SHP77 treated with DMSO at 0.1 percent for 48 hours (cell line): ENCODE measurements around the gene MAGI2.

Experiments
- DNase-seq: peaks from one replicate; lab custom pipeline; 2025; lab: John Stamatoyannopoulos, UW

Gene MAGI2

DNA sequence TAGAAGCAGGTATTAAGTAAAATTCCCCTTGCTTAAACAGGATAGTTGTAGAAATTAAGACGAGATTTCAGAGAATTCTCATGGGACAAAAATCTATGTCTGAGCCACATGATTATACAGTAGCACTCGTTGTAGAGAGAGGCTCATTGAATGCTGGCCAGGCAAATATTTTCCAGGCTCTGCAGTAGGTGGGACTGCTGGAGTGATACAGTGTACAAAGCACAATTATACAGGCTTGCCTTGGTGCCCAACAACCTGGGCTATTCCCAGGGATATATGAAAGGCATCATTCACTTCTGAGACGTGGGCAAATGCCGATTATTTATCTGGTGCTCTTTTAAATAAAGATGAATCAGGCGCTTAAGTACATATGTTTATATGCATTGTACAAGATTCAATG, 1274.3 kb downstream of the MAGI2 start:
- no peak for DNase-seq

DNA sequence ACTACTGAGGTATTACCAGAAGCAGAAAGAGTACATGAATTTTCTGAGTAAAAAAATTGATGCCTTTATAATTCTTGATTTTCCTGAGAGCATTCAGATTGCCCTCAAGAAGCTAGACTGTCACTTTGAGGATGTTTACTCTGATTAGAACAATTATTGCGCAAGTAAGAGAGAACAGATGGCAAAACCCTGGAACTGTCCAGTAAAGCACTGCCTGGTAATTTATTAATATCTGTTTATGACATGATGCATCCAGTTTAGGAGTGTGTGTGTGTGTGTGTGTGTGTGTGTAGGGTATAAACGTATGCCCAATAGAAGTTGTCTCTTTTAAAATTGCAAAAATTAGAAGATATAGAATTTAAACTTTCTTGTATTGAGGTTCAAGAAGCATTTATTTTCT, 1275.1 kb downstream of the MAGI2 start:
- DNase-seq: no peak

- no peak for DNase-seq
These were observed 1277.3 kb downstream of the MAGI2 start for GRCh38 chr7:78176171-78176570.

- no peak for DNase-seq
These were observed 1278.0 kb downstream of the MAGI2 start for GRCh38 chr7:78175330-78176100.

DNA sequence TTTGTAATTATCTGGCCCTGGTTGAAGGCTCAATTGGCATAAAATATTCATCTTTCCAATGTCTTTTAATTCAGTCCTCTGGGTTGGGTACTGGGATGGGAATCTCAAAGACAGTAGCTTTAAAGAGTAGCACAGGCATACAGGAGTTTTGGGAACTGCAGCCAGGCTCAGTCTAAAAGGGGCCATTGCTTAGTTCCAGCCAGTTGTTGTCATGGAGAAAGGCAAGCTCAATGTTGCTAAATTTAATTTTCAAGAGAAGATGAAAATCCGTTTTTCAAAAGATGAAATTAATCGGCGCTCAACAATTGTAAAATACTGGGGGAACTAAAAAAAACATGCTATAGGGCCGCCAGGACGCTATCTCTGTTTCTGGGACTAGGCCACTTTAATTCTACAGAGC, 1279.8 kb downstream of the MAGI2 start:
- DNase-seq: no peak

DNA sequence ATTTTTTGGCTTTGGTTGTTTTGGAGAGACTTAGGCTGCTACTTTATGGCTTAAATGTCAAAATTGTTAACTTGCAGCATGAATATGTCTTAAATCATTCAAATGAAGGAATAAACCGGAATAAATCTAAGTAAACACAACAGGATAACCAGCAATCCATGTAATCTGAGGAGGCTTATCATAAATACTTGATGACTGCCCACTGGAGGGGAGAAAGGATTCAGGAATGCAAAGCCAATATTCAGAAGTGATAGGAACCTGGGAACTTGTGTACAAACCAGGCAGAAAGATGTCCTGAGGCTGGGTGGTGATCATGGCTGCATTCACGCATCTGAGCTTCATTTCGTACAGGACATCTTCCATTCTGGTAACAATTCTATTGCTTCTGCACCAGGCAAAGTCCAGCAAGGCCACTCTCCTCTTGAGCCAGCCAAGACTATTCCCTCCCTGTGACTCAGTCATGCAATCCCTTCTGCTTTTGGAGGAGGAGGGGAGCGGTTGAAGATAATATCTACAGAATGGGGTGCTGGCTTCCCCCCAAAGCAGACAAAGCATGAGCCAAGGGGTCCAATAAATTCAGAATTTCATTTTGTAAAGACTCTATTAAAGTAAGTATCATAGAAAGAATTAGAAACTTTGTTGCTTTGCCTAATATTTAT, 1280.4 kb downstream of the MAGI2 start:
- DNase-seq: no peak

- no peak for DNase-seq
These were observed 1281.2 kb downstream of the MAGI2 start for GRCh38 chr7:78172267-78172757.

DNA sequence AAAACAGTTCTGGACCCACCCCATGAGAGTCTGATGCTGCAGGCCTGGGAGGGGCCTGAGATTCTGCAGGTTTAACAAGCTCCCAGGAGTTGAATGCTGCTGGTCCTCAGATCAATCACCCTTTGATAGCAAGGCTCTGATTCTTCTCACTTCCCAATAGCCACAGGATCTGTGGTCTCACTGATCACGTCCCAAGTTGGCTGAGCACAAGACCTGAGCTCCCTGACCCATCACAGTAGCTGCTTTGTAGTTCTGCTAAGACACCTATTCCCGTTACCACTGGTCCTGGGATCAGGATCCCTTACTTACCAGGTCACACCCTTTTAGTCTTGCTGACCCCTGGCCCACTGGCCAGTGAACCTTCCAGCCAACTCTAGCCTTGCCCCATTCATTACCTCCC, 1282.1 kb downstream of the MAGI2 start:
- DNase-seq: no peak

GRCh38 chr7:78170815-78171214, 1282.7 kb downstream of the MAGI2 start:
- no peak for DNase-seq

GRCh38 chr7:78169992-78170391, 1283.5 kb downstream of the MAGI2 start:
- no peak for DNase-seq

- no peak for DNase-seq
These were observed 1284.6 kb downstream of the MAGI2 start for GRCh38 chr7:78168865-78169264.

- no peak for DNase-seq
These were observed 1285.6 kb downstream of the MAGI2 start for GRCh38 chr7:78167860-78168259.

DNA sequence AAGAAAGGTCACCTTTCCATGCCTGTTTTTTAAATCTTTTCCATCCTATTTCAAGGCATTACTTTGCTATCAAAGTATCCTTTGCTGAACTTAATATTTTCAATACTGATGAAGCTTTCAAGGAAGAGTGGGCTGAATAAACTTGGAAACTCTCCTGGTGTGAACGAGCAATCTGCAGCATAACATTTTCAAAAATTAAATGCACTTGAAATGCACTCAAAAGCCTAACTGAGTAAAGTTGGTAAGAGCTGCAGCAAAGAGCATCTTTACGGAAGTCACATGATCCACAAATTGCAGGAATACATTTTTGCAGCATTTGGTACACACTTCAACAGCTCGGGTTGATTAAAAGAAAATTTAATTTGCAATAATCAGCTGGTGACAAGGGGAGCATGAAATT, 1287.6 kb downstream of the MAGI2 start:
- no peak for DNase-seq

GRCh38 chr7:78165454-78165853, 1288.0 kb downstream of the MAGI2 start:
- DNase-seq: no peak

DNA sequence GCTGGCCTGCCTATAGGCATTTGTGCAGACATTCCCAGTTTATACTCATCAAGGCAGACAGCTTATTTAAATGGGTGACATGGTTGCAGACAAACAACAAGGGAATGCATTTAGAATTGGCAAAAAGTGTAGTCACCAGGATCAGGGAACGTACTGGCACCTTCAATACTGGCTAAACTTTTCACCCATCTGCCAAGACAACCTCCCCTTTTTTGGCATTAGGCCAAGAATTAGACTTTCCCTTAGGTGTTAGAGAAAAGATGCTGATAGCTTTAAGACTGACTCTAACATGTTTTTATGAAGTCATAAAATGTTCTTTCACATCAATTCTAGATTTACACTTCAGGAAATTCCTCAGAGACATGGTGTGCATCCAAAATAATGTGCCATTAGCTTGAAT, 1289.0 kb downstream of the MAGI2 start:
- no peak for DNase-seq

DNA sequence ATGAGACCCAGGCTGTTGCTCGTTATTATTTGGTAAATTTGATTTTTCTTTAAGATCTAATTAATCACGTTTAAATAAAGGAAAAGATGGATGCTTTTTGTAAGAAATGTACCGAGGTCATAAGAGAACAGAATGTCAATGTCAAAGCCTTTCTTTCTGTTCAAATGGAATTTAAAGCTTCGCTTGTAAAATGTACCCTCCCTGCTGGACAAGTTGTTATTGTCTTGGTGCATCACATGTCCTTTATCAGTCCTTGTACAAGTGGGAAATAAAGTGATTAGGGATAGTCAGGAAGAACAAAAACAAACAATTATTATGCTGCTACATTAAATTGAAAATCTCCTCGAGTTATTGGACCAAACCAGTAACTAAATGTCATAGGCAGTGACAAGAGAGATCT, 1291.7 kb downstream of the MAGI2 start:
- no peak for DNase-seq

DNA sequence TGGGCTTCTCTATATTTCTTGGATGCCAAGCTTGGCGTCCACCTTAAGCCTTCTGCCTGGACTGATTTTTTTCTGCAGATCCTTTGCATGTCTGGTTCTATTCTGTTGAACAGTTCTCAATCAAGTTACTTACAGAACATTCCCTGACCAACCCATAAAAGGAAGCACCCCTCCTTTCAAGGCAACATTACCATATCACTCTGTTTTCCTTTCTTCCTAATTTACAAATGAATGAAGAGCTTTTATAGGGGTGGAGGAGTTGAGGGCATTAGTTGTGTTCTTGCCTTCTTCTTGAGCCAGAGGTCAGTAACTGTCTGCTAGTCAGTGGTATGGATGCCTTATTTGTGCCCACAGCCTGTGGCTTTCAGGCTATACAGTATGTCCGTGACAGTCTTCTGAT, 1293.9 kb downstream of the MAGI2 start:
- DNase-seq: no peak

DNA sequence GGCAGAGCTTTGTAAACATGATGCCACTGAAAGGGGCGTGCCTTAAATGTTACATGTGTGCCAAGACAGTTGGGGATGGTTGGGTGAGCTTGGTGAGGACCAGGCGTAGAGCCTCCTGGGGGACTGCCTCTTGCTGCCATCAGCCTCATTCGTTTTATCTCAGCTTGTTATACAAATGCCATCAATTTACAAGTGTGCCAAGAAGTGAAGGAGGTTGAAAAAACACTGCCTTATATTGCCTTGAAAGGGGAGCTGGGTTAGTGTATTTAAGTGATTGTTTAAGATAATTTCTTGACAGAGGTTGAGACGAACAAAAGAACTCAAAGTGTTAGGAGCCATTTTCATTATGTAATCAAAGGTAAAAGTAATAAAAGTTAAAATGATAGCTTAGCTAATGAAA, 1300.2 kb downstream of the MAGI2 start:
- no peak for DNase-seq

GRCh38 chr7:78151229-78151628, 1302.2 kb downstream of the MAGI2 start:
- DNase-seq: no peak

- no peak for DNase-seq
These were observed 1303.7 kb downstream of the MAGI2 start for GRCh38 chr7:78149787-78150186.

DNA sequence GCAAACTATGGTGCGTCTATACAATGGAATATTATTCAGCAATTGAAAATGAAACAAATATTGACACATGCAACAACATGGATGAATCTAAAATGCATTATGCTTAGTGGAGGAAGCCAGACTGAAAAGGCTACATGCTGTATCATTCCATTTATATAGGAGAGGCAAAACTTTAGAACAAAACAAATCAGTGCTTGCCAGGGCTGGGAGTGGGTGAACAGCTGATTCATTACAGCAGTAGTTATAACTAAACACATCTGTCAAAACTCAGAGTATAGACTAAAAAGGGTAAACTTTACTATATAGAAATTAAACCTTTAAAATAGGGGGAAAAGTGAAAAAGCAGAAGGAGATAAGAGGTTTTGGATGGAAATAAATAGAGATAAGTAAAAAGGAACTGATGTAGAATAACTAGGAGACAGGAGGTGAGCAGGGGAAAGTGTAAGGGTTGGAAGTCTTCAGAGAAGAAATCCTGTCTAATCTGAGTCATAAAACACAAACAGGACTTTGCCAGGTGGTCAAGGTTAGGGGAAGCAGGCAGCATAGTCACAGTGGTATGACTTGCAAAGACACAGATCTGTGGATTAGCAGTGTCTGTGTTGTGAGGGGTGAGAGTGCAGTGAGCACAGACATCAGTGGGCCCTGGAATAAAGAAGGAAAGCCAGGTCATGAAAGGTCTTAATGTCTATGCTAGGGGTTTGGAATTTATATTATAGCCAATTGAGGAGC, 1305.1 kb downstream of the MAGI2 start:
- no peak for DNase-seq

GRCh38 chr7:78146546-78146945, 1306.9 kb downstream of the MAGI2 start:
- DNase-seq: no peak

DNA sequence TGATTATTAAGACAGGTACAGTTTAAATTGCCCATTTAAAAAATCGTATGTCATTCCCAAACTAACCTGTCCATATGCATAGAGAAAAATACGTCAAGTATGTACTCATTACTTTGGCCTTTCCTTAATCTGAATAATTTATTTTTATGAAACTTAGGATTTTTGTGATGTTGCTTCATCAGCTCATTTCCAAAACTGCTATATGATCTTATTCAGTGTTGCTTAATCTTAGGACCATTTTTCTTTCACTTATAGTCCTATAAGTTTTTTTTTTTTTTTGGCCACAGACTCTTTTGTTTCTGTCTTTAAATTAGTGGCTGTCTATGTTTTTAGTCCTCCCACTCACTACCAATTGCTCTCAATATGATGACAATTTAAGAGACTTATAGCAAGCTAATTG, 1309.8 kb downstream of the MAGI2 start:
- no peak for DNase-seq
